Body of pancreas (tissue), 4 donors: ENCODE measurements around the gene NRG3. TPM values are rescaled to one million over a fixed set of nuclear protein-coding genes. Genes with fewer than 3 reads are reported as not detected.

Experiments
- ATAC-seq: fragments of 150-250 bp; one replicate; pipeline ENCODE4 v1.9.1; 2016
- DNase-seq, 4 donors: peaks; one replicate each; pipeline ENCODE4 v3.0.0-alpha.2; 2019
- H3K27ac ChIP-seq, 4 donors: fragments of 200-600 bp; sonication (generic); 1 replicate in 3 of 4; 2 replicates in 1 of 4; pipeline versions ENCODE4 v1.5.1 to v1.6.1; 2016 to 2019; ENCODE audit warnings: mild to moderate bottlenecking in 1 of 4, mixed read lengths in 1 of 4, moderate library complexity in 1 of 4
- H3K27me3 ChIP-seq, 2 donors: fragments of 200-600 bp; sonication (generic); one replicate each; pipeline ENCODE4 v1.6.0; 2016; ENCODE audit warnings: mild to moderate bottlenecking in 1 of 2
- H3K36me3 ChIP-seq, 2 donors: fragments of 200-600 bp; sonication (generic); replicated peaks in 1 of 2; 2 replicates each; pipeline ENCODE4 v1.5.1; 2016; ENCODE audit warnings: low read depth in 2 of 2; ENCODE audit not compliant: insufficient read depth in 1 of 2
- H3K4me1 ChIP-seq: fragments of 200-600 bp; sonication (generic); one replicate; pipeline ENCODE4 v1.6.0; 2016
- H3K4me3 ChIP-seq, 2 donors: fragments of 200-600 bp; sonication (generic); 1 replicate in 1 of 2; 2 replicates in 1 of 2; pipeline ENCODE4 v1.5.1; 2016 to 2019
- H3K9me3 ChIP-seq, 3 donors: fragments of 200-600 bp; sonication (generic); 1 replicate in 2 of 3; 2 replicates in 1 of 3; pipeline ENCODE4 v1.5.1; 2016
- CTCF ChIP-seq, 7 experiments: fragments of 450-650 bp in 4 of 7; fragments of 200-600 bp in 3 of 7; sonication (generic) in 3 of 7; IDR thresholded peaks; one replicate each; pipeline ENCODE4 v1.5.1; 2016 to 2019; ENCODE audit warnings: antibody characterized with exemption in 7 of 7
- POLR2A ChIP-seq, 3 donors: fragments of 450-650 bp; IDR thresholded peaks; one replicate each; pipeline ENCODE4 v1.6.1; 2016; ENCODE audit warnings: antibody characterized with exemption in 3 of 3, mild to moderate bottlenecking in 2 of 3
- WGBS, 2 donors: methylation state at CpG; one replicate each; pipeline ENCODE4 v1.1.5; 2017; 5-methylcytosine and 5-hydroxymethylcytosine counted together
- intact Hi-C: fragments of 100-400 bp; cut with DNase I; formaldehyde crosslinking; loops from one replicate; pipeline ENCODE4 v1.15.1; 2023
- total RNA-seq, 2 donors: library from RNA; depleted of rRNA; stranded (reverse); fragments of >200 nt; gene quantifications; one replicate each; pipeline ENCODE4 v1.1.0, GENCODE V29; 2016

Gene NRG3
- total RNA-seq, 2 donors from 2014 or later: 0.26 TPM; not detected in 1

- Histone ChIP-seq H3K27me3 (no peaks in the 10 kb centered on the region), H3K9me3 (no peaks in the 10 kb centered on the region), H3K4me3 (no peak overlapping the region), H3K4me1 (no peaks in the 10 kb centered on the region), H3K36me3 (no peaks in the 10 kb centered on the region), H3K27ac (no peak overlapping the region)
- WGBS, 2 donors: 80 to 85% methylated on average over 4 of the region's 4 CpGs
- intact Hi-C loops: no loop called here
- no peak for DNase-seq
- TF ChIP-seq CTCF (IDR thresholded peaks at IDR 0.05) (no peak), POLR2A (IDR thresholded peaks at IDR 0.05) (no peak)
- ATAC-seq: no peak
Measured at GRCh38 chr10:82072124-82072523, 197.1 kb downstream of the NRG3 start.

- 43 to 45% methylated on average over 3 of the region's 3 CpGs for WGBS, 2 donors
- DNase-seq: no peak
- Histone ChIP-seq H3K4me3 (no peak overlapping the region), H3K27me3 (no peaks in the 10 kb centered on the region), H3K9me3 (no peaks in the 10 kb centered on the region), H3K36me3 (no peaks in the 10 kb centered on the region), H3K4me1 (no peaks in the 10 kb centered on the region), H3K27ac (no peak overlapping the region)
- ATAC-seq: no peak
- intact Hi-C loops: no loop called here
- no peak for TF ChIP-seq POLR2A (IDR thresholded peaks at IDR 0.05)
Measured at GRCh38 chr10:82075605-82076004, 200.6 kb downstream of the NRG3 start.

- Histone ChIP-seq H3K4me1 (no peaks in the 10 kb centered on the region), H3K27me3 (no peaks in the 10 kb centered on the region), H3K36me3 (no peaks in the 10 kb centered on the region), H3K4me3 (no peak overlapping the region), H3K9me3 (no peaks in the 10 kb centered on the region), H3K27ac (no peak overlapping the region)
- 69 to 78% methylated on average over 2 of the region's 2 CpGs for WGBS, 2 donors
- no peak for TF ChIP-seq POLR2A (IDR thresholded peaks at IDR 0.05)
- TF ChIP-seq CTCF (IDR thresholded peaks at IDR 0.05): no peak
- intact Hi-C loops: no loop called here
- no peak for DNase-seq
- no peak for ATAC-seq
Measured at GRCh38 chr10:82084496-82084895, 209.5 kb downstream of the NRG3 start.

- no peaks in the 10 kb centered on the region for H3K4me1 ChIP-seq
Measured at GRCh38 chr10:82084904-82085303, 209.9 kb downstream of the NRG3 start.

GRCh38 chr10:82089327-82089726 lies 214.3 kb downstream of the NRG3 start:
- WGBS, 2 donors: 21 to 23% methylated on average over 2 of the region's 2 CpGs
- H3K27me3 ChIP-seq: no peaks in the 10 kb centered on the region
- no peak overlapping the region for H3K27ac ChIP-seq
- no peaks in the 10 kb centered on the region for H3K4me1 ChIP-seq
- DNase-seq: no peak
- ATAC-seq: no peak
- no peaks in the 10 kb centered on the region for H3K9me3 ChIP-seq
- intact Hi-C loops: no loop called here
- TF ChIP-seq CTCF (IDR thresholded peaks at IDR 0.05) (no peak), POLR2A (IDR thresholded peaks at IDR 0.05) (no peak)
- H3K36me3 ChIP-seq: no peaks in the 10 kb centered on the region
- no peak overlapping the region for H3K4me3 ChIP-seq

More at GRCh38 chr10:82084904-82085303, 209.9 kb downstream of the NRG3 start:
- H3K4me3 ChIP-seq: no peak overlapping the region
- ATAC-seq: no peak
- WGBS, 2 donors: 61 to 81% methylated on average over 7 of the region's 7 CpGs
- no peak for TF ChIP-seq POLR2A (IDR thresholded peaks at IDR 0.05)
- no peak for TF ChIP-seq CTCF (IDR thresholded peaks at IDR 0.05)
- H3K36me3 ChIP-seq: no peaks in the 10 kb centered on the region
- intact Hi-C loops: no loop called here
- DNase-seq: no peak
- no peaks in the 10 kb centered on the region for H3K9me3 ChIP-seq
- no peak overlapping the region for H3K27ac ChIP-seq
- no peaks in the 10 kb centered on the region for H3K27me3 ChIP-seq
